ENCODE measurements around the gene NAGS. TPM values are rescaled to one million over a fixed set of nuclear protein-coding genes. Genes with fewer than 3 reads are reported as not detected.
"Not testable (repeated sequence)": the region's sequence is repeated elsewhere in the genome, so short reads cannot be mapped to it uniquely, and the experiment has no call there.

NAGS gene
- polyA plus RNA-seq, 1 donor (not counting 4 experiments of a cell fraction or from before 2014, with no cell fraction given), result 1.8 TPM

DNA sequence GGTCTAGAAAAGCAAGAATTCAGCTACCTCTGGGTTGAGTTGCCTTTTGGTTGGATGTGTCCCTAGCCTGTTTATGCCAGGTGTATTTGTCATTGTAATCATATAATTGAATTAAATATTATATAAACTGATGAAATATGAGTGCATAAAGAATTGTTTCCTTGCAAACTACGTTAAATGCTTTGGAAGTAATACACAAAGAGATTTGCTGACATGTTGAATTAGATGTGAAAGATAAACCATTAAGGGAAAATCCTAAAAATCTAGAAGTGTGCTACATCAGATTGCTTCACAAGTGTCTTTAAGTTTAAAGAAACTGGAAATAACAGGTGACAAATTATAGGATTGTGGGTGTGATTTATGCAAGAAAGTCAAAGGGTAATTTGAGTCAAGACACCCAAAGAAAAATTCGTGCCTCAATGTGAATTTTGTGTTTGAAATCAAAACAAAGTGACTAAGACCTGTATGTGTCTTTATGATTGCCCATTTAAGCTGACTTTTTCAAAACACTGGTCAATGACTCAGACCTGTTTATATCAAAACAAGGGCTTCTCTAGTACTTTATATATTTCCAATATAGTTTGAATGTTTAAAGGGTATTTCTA, 45.6 kb upstream of the NAGS start:
- H3K27me3 ChIP-seq (ENCODE audit: control insufficient read depth, extremely low read depth, insufficient read depth, low read length), result peaks cover 11% of the 10 kb centered on the region
- no peak overlapping the region for H3K4me2 ChIP-seq (ENCODE audit: control insufficient read depth, extremely low read depth, insufficient read depth, low read depth, low read length)
- no peaks in the 10 kb centered on the region for H3K79me2 ChIP-seq (ENCODE audit: control insufficient read depth, insufficient read depth, low read length)
- FAIRE-seq (no peak), DNase-seq (ENCODE audit: low read depth, low spot score) (no peak)
- dilution Hi-C loops (cut with MboI; ENCODE audit: extremely low pct_ligation_motif_present, low sequenced_read_pairs), result no loop called here
- no peaks in the 10 kb centered on the region for H3K4me1 ChIP-seq (ENCODE audit: control insufficient read depth, extremely low read depth, insufficient read depth, low read length)
- TF ChIP-seq, protein P1, sequence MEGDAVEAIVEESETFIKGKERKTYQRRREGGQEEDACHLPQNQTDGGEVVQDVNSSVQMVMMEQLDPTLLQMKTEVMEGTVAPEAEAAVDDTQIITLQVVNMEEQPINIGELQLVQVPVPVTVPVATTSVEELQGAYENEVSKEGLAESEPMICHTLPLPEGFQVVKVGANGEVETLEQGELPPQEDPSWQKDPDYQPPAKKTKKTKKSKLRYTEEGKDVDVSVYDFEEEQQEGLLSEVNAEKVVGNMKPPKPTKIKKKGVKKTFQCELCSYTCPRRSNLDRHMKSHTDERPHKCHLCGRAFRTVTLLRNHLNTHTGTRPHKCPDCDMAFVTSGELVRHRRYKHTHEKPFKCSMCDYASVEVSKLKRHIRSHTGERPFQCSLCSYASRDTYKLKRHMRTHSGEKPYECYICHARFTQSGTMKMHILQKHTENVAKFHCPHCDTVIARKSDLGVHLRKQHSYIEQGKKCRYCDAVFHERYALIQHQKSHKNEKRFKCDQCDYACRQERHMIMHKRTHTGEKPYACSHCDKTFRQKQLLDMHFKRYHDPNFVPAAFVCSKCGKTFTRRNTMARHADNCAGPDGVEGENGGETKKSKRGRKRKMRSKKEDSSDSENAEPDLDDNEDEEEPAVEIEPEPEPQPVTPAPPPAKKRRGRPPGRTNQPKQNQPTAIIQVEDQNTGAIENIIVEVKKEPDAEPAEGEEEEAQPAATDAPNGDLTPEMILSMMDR (optimal IDR thresholded peaks at IDR 0.05 in 1 of 3, IDR thresholded peaks at IDR 0.05 in 1 of 3, conservative IDR thresholded peaks at IDR 0.05 in 1 of 3; ENCODE audit: extremely low read depth in 1 of 3, insufficient read depth in 2 of 3, low read length in 3 of 3), result no peak
- no peak for TF ChIP-seq EZH2 (IDR thresholded peaks at IDR 0.05; ENCODE audit: low read length)
- H2AFZ ChIP-seq (ENCODE audit: control insufficient read depth, low read length), result no peak overlapping the region
- no peaks in the 10 kb centered on the region for H4K20me1 ChIP-seq (ENCODE audit: control insufficient read depth, extremely low read depth, insufficient read depth, low read length)
- H3K9me1 ChIP-seq (ENCODE audit: control insufficient read depth, extremely low read depth, insufficient read depth, low read length), result no peaks in the 10 kb centered on the region
- H3K9me3 ChIP-seq (ENCODE audit: control insufficient read depth, low read depth, low read length), result no peaks in the 10 kb centered on the region
- H3K27ac ChIP-seq (ENCODE audit: control insufficient read depth, insufficient read depth, low read length), result no peak overlapping the region
- H3K9ac ChIP-seq (ENCODE audit: control insufficient read depth, extremely low read depth, insufficient read depth, low read length), result no peak overlapping the region
- no peak overlapping the region for H3K4me3 ChIP-seq (ENCODE audit: control insufficient read depth in 2 of 3, extremely low read depth in 1 of 3, insufficient read depth in 2 of 3, low read depth in 1 of 3, low read length in 3 of 3)
- H3K36me3 ChIP-seq (ENCODE audit: control insufficient read depth in 2 of 2, extremely low read depth in 1 of 2, insufficient read depth in 2 of 2, low read length in 2 of 2), result no peaks in the 10 kb centered on the region

DNA sequence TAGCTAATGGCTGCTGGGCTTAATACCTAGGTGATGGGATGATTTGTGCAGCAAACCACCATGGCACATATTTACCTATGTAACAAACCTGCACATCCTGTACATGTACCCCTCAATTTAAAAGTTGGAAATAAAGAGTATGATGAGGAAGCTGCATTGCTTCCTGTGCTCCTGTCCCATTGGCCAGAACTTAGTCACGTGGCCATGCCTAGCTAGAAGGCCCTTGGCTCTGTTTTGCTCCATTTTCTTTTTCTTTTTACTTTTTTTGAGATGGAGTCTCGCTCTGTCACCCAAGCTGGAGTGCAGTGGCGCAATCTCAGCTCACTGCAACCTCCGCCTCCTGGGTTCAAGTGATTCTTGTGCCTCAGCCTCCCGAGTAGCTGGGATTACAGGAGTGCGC, 43.1 kb upstream of the NAGS start:
- H3K36me3 ChIP-seq (ENCODE audit: control insufficient read depth in 2 of 2, extremely low read depth in 1 of 2, insufficient read depth in 2 of 2, low read length in 2 of 2); H3K4me2 ChIP-seq (ENCODE audit: control insufficient read depth, extremely low read depth, insufficient read depth, low read depth, low read length); H2AFZ ChIP-seq (ENCODE audit: control insufficient read depth, low read length); H3K9me3 ChIP-seq (ENCODE audit: control insufficient read depth, low read depth, low read length); H3K9ac ChIP-seq (ENCODE audit: control insufficient read depth, extremely low read depth, insufficient read depth, low read length); DNase-seq (ENCODE audit: low read depth, low spot score); H3K79me2 ChIP-seq (ENCODE audit: control insufficient read depth, insufficient read depth, low read length); H3K27me3 ChIP-seq (ENCODE audit: control insufficient read depth, extremely low read depth, insufficient read depth, low read length); H3K4me3 ChIP-seq (ENCODE audit: control insufficient read depth in 2 of 3, extremely low read depth in 1 of 3, insufficient read depth in 2 of 3, low read depth in 1 of 3, low read length in 3 of 3); dilution Hi-C loops (cut with MboI; ENCODE audit: extremely low pct_ligation_motif_present, low sequenced_read_pairs); H3K9me1 ChIP-seq (ENCODE audit: control insufficient read depth, extremely low read depth, insufficient read depth, low read length); FAIRE-seq; H4K20me1 ChIP-seq (ENCODE audit: control insufficient read depth, extremely low read depth, insufficient read depth, low read length); H3K27ac ChIP-seq (ENCODE audit: control insufficient read depth, insufficient read depth, low read length); H3K4me1 ChIP-seq (ENCODE audit: control insufficient read depth, extremely low read depth, insufficient read depth, low read length): not testable (repeated sequence)

DNA sequence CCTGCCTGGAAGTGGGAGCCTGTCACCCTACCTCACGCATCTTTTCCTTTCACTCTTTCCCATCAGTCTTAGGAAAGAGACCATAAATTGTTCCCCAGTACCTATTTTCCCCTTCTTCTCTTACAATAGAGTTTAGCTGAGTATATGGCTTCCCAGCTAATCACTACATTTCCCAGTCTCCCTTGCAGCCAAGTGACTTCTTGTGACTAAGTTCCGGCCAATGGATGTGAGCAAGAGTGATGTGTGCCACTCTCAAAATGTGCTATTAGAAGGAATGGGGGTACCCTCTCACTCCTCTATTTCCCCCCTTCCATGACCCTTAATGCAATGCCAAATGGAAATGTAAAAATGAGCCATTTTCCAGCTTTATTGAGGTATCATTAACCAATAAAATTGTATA, 42.5 kb upstream of the NAGS start:
- no peaks in the 10 kb centered on the region for H3K9me3 ChIP-seq (ENCODE audit: control insufficient read depth, low read depth, low read length)
- H3K4me2 ChIP-seq (ENCODE audit: control insufficient read depth, extremely low read depth, insufficient read depth, low read depth, low read length), result no peak overlapping the region
- H4K20me1 ChIP-seq (ENCODE audit: control insufficient read depth, extremely low read depth, insufficient read depth, low read length), result no peaks in the 10 kb centered on the region
- H3K9ac ChIP-seq (ENCODE audit: control insufficient read depth, extremely low read depth, insufficient read depth, low read length), result no peak overlapping the region
- dilution Hi-C loops (cut with MboI; ENCODE audit: extremely low pct_ligation_motif_present, low sequenced_read_pairs), result no loop called here
- DNase-seq (ENCODE audit: low read depth, low spot score), result no peak
- no peaks in the 10 kb centered on the region for H3K9me1 ChIP-seq (ENCODE audit: control insufficient read depth, extremely low read depth, insufficient read depth, low read length)
- no peak overlapping the region for H2AFZ ChIP-seq (ENCODE audit: control insufficient read depth, low read length)
- no peaks in the 10 kb centered on the region for H3K79me2 ChIP-seq (ENCODE audit: control insufficient read depth, insufficient read depth, low read length)
- no peak for FAIRE-seq
- H3K4me3 ChIP-seq (ENCODE audit: control insufficient read depth in 2 of 3, extremely low read depth in 1 of 3, insufficient read depth in 2 of 3, low read depth in 1 of 3, low read length in 3 of 3), result no peak overlapping the region
- H3K27ac ChIP-seq (ENCODE audit: control insufficient read depth, insufficient read depth, low read length), result no peak overlapping the region
- H3K27me3 ChIP-seq (ENCODE audit: control insufficient read depth, extremely low read depth, insufficient read depth, low read length), result no peaks in the 10 kb centered on the region
- no peaks in the 10 kb centered on the region for H3K4me1 ChIP-seq (ENCODE audit: control insufficient read depth, extremely low read depth, insufficient read depth, low read length)
- no peaks in the 10 kb centered on the region for H3K36me3 ChIP-seq (ENCODE audit: control insufficient read depth in 2 of 2, extremely low read depth in 1 of 2, insufficient read depth in 2 of 2, low read length in 2 of 2)
- TF ChIP-seq, protein P1 (optimal IDR thresholded peaks at IDR 0.05 in 1 of 3, IDR thresholded peaks at IDR 0.05 in 1 of 3, conservative IDR thresholded peaks at IDR 0.05 in 1 of 3; ENCODE audit: extremely low read depth in 1 of 3, insufficient read depth in 2 of 3, low read length in 3 of 3), result no peak
- TF ChIP-seq EZH2 (IDR thresholded peaks at IDR 0.05; ENCODE audit: low read length), result no peak
